SK-N-SH treated with all-trans-retinoic acid at 6 μM for 48 hours (cell line): ENCODE data around the gene KLHDC8B.

Source experiments
- ATAC-seq: fragments of 200-7000 bp; cut with Tn5 transposase; 3 replicates; pipeline ENCODE4 v1.9.1; 2020; ENCODE audit warnings: mild to moderate bottlenecking, moderate library complexity
- ARNTL ChIP-seq: fragments of 450-650 bp; formaldehyde crosslinking; IDR thresholded peaks from 2 replicates; pipeline ENCODE4 v1.5.0; 2020; ENCODE audit warnings: low read depth, mild to moderate bottlenecking, moderate library complexity, borderline replicate concordance
- BACH2 ChIP-seq: fragments of 250-450 bp; sonication (Bioruptor Pico); IDR thresholded peaks from 2 replicates; pipeline ENCODE4 v1.9.0; 2021; ENCODE audit warnings: mild to moderate bottlenecking, borderline replicate concordance
- CREB5 ChIP-seq: fragments of 250-450 bp; sonication (Bioruptor Pico); IDR thresholded peaks from 2 replicates; pipeline ENCODE4 v1.5.1; 2020; ENCODE audit warnings: low read depth, mild to moderate bottlenecking, moderate library complexity
- CSDC2 ChIP-seq: fragments of 250-450 bp; sonication (Bioruptor Pico); IDR thresholded peaks from 2 replicates; pipeline ENCODE4 v1.5.0; 2020; ENCODE audit warnings: mild to moderate bottlenecking, moderate library complexity
- ESRRG ChIP-seq: fragments of 250-450 bp; sonication (Bioruptor Pico); IDR thresholded peaks from 2 replicates; pipeline ENCODE4 v1.6.1; 2021; ENCODE audit warnings: mild to moderate bottlenecking
- GLIS3 ChIP-seq: fragments of 250-450 bp; sonication (Bioruptor Pico); IDR thresholded peaks from 2 replicates; pipeline ENCODE4 v1.5.0; 2020; ENCODE audit warnings: mild to moderate bottlenecking, moderate library complexity
- ISL1 ChIP-seq: fragments of 250-450 bp; sonication (Bioruptor Pico); IDR thresholded peaks from 2 replicates; pipeline ENCODE4 v2.1.2; 2022; ENCODE audit warnings: mild to moderate bottlenecking, moderate library complexity
- OSR1 ChIP-seq: fragments of 250-450 bp; sonication (Bioruptor Pico); IDR thresholded peaks from 2 replicates; pipeline ENCODE4 v1.8.0; 2022; ENCODE audit warnings: moderate library complexity, mild to moderate bottlenecking, inconsistent platforms
- PATZ1 ChIP-seq: fragments of 250-450 bp; sonication (Bioruptor Pico); IDR thresholded peaks from 2 replicates; pipeline ENCODE4 v1.8.0; 2020; ENCODE audit warnings: mild to moderate bottlenecking, moderate library complexity, borderline replicate concordance
- POU6F1 ChIP-seq: fragments of 250-450 bp; sonication (Bioruptor Pico); IDR thresholded peaks from 2 replicates; pipeline ENCODE4 v1.8.0; 2021; ENCODE audit warnings: low read depth, mild to moderate bottlenecking, moderate library complexity, borderline replicate concordance
- PPARA ChIP-seq: fragments of 250-450 bp; sonication (Bioruptor Pico); IDR thresholded peaks from 2 replicates; pipeline ENCODE4 v1.5.0; 2020; ENCODE audit warnings: mild to moderate bottlenecking, borderline replicate concordance
- RARB ChIP-seq: fragments of 250-450 bp; sonication (Bioruptor Pico); IDR thresholded peaks from 2 replicates; pipeline ENCODE4 v1.8.0; 2021; ENCODE audit warnings: mild to moderate bottlenecking, moderate library complexity
- TCF4 ChIP-seq: fragments of 250-450 bp; sonication (Bioruptor Pico); IDR thresholded peaks from 2 replicates; pipeline ENCODE4 v1.8.0; 2021; ENCODE audit warnings: mild to moderate bottlenecking, moderate library complexity, borderline replicate concordance
- TOX ChIP-seq: fragments of 250-450 bp; sonication (Bioruptor Pico); IDR thresholded peaks from 2 replicates; pipeline ENCODE4 v1.8.0; 2021; ENCODE audit warnings: mild to moderate bottlenecking, moderate library complexity, borderline replicate concordance
- TSHZ2 ChIP-seq: fragments of 250-450 bp; sonication (Bioruptor Pico); IDR thresholded peaks from 2 replicates; pipeline ENCODE4 v1.5.0; 2020; ENCODE audit warnings: mild to moderate bottlenecking, moderate library complexity
- ZC3H10 ChIP-seq: fragments of 250-450 bp; sonication (Bioruptor Pico); IDR thresholded peaks from 2 replicates; pipeline ENCODE4 v1.5.1; 2021; ENCODE audit warnings: mild to moderate bottlenecking, moderate library complexity
- ZFP3 ChIP-seq: fragments of 250-450 bp; sonication (Bioruptor Pico); IDR thresholded peaks from 2 replicates; pipeline ENCODE4 v1.5.0; 2020; ENCODE audit warnings: mild to moderate bottlenecking, moderate library complexity
- ZNF565 ChIP-seq: fragments of 450-650 bp; formaldehyde crosslinking; conservative IDR thresholded peaks from 2 replicates; pipeline ENCODE4 v1.5.0; 2020; ENCODE audit warnings: low read depth, mild to moderate bottlenecking, moderate library complexity
- ZNF70 ChIP-seq: fragments of 450-650 bp; formaldehyde crosslinking; IDR thresholded peaks from 2 replicates; pipeline ENCODE4 v1.5.0; 2020; ENCODE audit warnings: mild to moderate bottlenecking, moderate library complexity
- ZNF8 ChIP-seq: fragments of 450-650 bp; formaldehyde crosslinking; IDR thresholded peaks from 2 replicates; pipeline ENCODE4 v1.5.0; 2020; ENCODE audit warnings: mild to moderate bottlenecking, moderate library complexity

Gene KLHDC8B

GRCh38 chr3:49173792-49174170 is 2.4 kb downstream of the KLHDC8B start:
- no peak for TF ChIP-seq ZNF8
- no peak for TF ChIP-seq ZC3H10 (CRISPR knock-in tag)
- no peak for TF ChIP-seq TCF4
- TF ChIP-seq PPARA (CRISPR knock-in tag), result no peak
- no peak for TF ChIP-seq CREB5 (CRISPR knock-in tag)
- TF ChIP-seq TOX, result no peak
- no peak for TF ChIP-seq ZNF70 (CRISPR knock-in tag)
- no peak for TF ChIP-seq ZFP3 (CRISPR knock-in tag)
- no peak for TF ChIP-seq ISL1 (CRISPR knock-in tag)
- TF ChIP-seq PATZ1 (CRISPR knock-in tag), result no peak
- no peak for TF ChIP-seq ZNF565 (CRISPR knock-in tag)
- no peak for TF ChIP-seq RARB (CRISPR knock-in tag)
- TF ChIP-seq ARNTL (CRISPR knock-in tag), result no peak
- no peak for TF ChIP-seq OSR1 (CRISPR knock-in tag)
- TF ChIP-seq TSHZ2 (CRISPR knock-in tag), result no peak
- TF ChIP-seq GLIS3 (CRISPR knock-in tag), result no peak
- no peak for TF ChIP-seq BACH2 (CRISPR knock-in tag)
- TF ChIP-seq POU6F1, result no peak
- no peak for TF ChIP-seq ESRRG
- TF ChIP-seq CSDC2 (CRISPR knock-in tag), result no peak
- ATAC-seq, result peak; percentile 14; the same call in 2 of the 3 replicates

- no peak for ATAC-seq
- TF ChIP-seq TOX (no peak), TSHZ2 (CRISPR knock-in tag) (no peak), OSR1 (CRISPR knock-in tag) (no peak), ZNF565 (CRISPR knock-in tag) (no peak), PATZ1 (CRISPR knock-in tag) (no peak), CREB5 (CRISPR knock-in tag) (no peak), ARNTL (CRISPR knock-in tag) (no peak), ZC3H10 (CRISPR knock-in tag) (no peak), ZNF8 (no peak), RARB (CRISPR knock-in tag) (no peak), ESRRG (no peak)
Measured at GRCh38 chr3:49174397-49174985, 3.1 kb downstream of the KLHDC8B start.
